ENCODE results near the gene MED27.

The MED27 gene

GRCh38 chr9:132114102-132114707, 34.5 kb upstream of the MED27 start:
- Histone ChIP-seq H3K9me3 (no peaks in the 10 kb centered on the region), H3K4me1 (peaks cover 11% of the 10 kb centered on the region), H3K27me3 (no peaks in the 10 kb centered on the region), H3K4me2 (no peak overlapping the region), H4K20me1 (no peaks in the 10 kb centered on the region), H3K9ac (no peak overlapping the region), H3K36me3 (no peaks in the 10 kb centered on the region), H3K4me3 (no peak overlapping the region), H3K27ac (no peak overlapping the region)
- no peak for TF ChIP-seq Cebpa-rat (IDR thresholded peaks at IDR 0.05)

- Histone ChIP-seq H3K36me3 (no peaks in the 10 kb centered on the region), H3K27ac (no peak overlapping the region), H3K4me2 (peak overlapping the region; percentile 77)
Measured at GRCh38 chr9:132109291-132109690, 29.6 kb upstream of the MED27 start.

GRCh38 chr9:132108728-132109127, 29.1 kb upstream of the MED27 start:
- Histone ChIP-seq H3K9me3 (peaks cover 13% of the 10 kb centered on the region; the same call in 1 of the 2 replicates), H3K4me1 (peaks cover 45% of the 10 kb centered on the region), H3K9ac (no peak overlapping the region), H3K4me2 (peak overlapping the region; percentile 77), H3K4me3 (no peak overlapping the region), H3K27ac (no peak overlapping the region; the same call in 1 of the 2 replicates), H3K27me3 (no peaks in the 10 kb centered on the region), H3K36me3 (no peaks in the 10 kb centered on the region), H4K20me1 (no peaks in the 10 kb centered on the region)
- TF ChIP-seq Cebpa-rat (IDR thresholded peaks at IDR 0.05): no peak

More at GRCh38 chr9:132109291-132109690, 29.6 kb upstream of the MED27 start:
- Histone ChIP-seq H3K27me3 (no peaks in the 10 kb centered on the region), H3K4me1 (peaks cover 45% of the 10 kb centered on the region), H3K9ac (no peak overlapping the region), H3K4me3 (no peak overlapping the region), H3K9me3 (peaks cover 13% of the 10 kb centered on the region; the same call in 1 of the 2 replicates), H4K20me1 (no peaks in the 10 kb centered on the region)
- TF ChIP-seq Cebpa-rat (IDR thresholded peaks at IDR 0.05): no peak

- no peak overlapping the region for H3K9ac ChIP-seq
- H4K20me1 ChIP-seq: no peaks in the 10 kb centered on the region
- no peak overlapping the region for H3K27ac ChIP-seq
- no peaks in the 10 kb centered on the region for H3K36me3 ChIP-seq
- no peak overlapping the region for H3K4me3 ChIP-seq
- 0 out of 2 replicates have a peak, but pooled peaks cover 5% of the 10 kb centered on the region for H3K9me3 ChIP-seq
- H3K4me2 ChIP-seq: no peak overlapping the region
- H3K4me1 ChIP-seq: peaks cover 10% of the 10 kb centered on the region; the same call in 1 of the 2 replicates
- no peaks in the 10 kb centered on the region for H3K27me3 ChIP-seq
- TF ChIP-seq Cebpa-rat (IDR thresholded peaks at IDR 0.05): no peak
Measured at GRCh38 chr9:132099741-132100407, 20.2 kb upstream of the MED27 start.

- Histone ChIP-seq H3K36me3 (no peaks in the 10 kb centered on the region), H3K4me2 (no peak overlapping the region), H3K9me3 (0 out of 2 replicates have a peak, but pooled peaks cover 5% of the 10 kb centered on the region), H4K20me1 (no peaks in the 10 kb centered on the region), H3K4me3 (no peak overlapping the region), H3K9ac (no peak overlapping the region), H3K27me3 (no peaks in the 10 kb centered on the region), H3K27ac (no peak overlapping the region), H3K4me1 (peaks cover 10% of the 10 kb centered on the region; the same call in 1 of the 2 replicates)
- no peak for TF ChIP-seq Cebpa-rat (IDR thresholded peaks at IDR 0.05)
Measured at GRCh38 chr9:132099167-132099566, 19.5 kb upstream of the MED27 start.

- no peak overlapping the region for H3K27ac ChIP-seq
Measured at GRCh38 chr9:132094314-132094791, 14.7 kb upstream of the MED27 start.

GRCh38 chr9:132090771-132091170, 11.1 kb upstream of the MED27 start:
- H3K4me1 ChIP-seq: no peaks in the 10 kb centered on the region
- H3K4me2 ChIP-seq: no peak overlapping the region
- H3K9ac ChIP-seq: no peak overlapping the region
- no peak for TF ChIP-seq Cebpa-rat (IDR thresholded peaks at IDR 0.05)
- no peaks in the 10 kb centered on the region for H4K20me1 ChIP-seq
- peaks cover 14% of the 10 kb centered on the region for H3K9me3 ChIP-seq
- H3K4me3 ChIP-seq: no peak overlapping the region
- H3K36me3 ChIP-seq: no peaks in the 10 kb centered on the region
- H3K27ac ChIP-seq: no peak overlapping the region
- no peaks in the 10 kb centered on the region for H3K27me3 ChIP-seq

More at GRCh38 chr9:132094314-132094791, 14.7 kb upstream of the MED27 start:
- Histone ChIP-seq H3K36me3 (no peaks in the 10 kb centered on the region), H3K9me3 (peaks cover 7% of the 10 kb centered on the region), H3K4me3 (no peak overlapping the region), H3K4me1 (no peaks in the 10 kb centered on the region), H3K4me2 (no peak overlapping the region), H4K20me1 (no peaks in the 10 kb centered on the region), H3K27me3 (no peaks in the 10 kb centered on the region), H3K9ac (no peak overlapping the region)
- TF ChIP-seq Cebpa-rat (IDR thresholded peaks at IDR 0.05): no peak

- Histone ChIP-seq H3K9ac (no peak overlapping the region), H3K36me3 (no peaks in the 10 kb centered on the region), H3K4me1 (no peaks in the 10 kb centered on the region), H4K20me1 (no peaks in the 10 kb centered on the region), H3K27ac (no peak overlapping the region), H3K27me3 (no peaks in the 10 kb centered on the region), H3K9me3 (peaks cover 14% of the 10 kb centered on the region), H3K4me2 (no peak overlapping the region), H3K4me3 (no peak overlapping the region)
- TF ChIP-seq Cebpa-rat (IDR thresholded peaks at IDR 0.05): no peak
Measured at GRCh38 chr9:132087438-132088030, 7.9 kb upstream of the MED27 start.

GRCh38 chr9:132082188-132082587, 2.5 kb upstream of the MED27 start:
- Histone ChIP-seq H3K27me3 (no peaks in the 10 kb centered on the region), H3K9me3 (no peaks in the 10 kb centered on the region), H3K36me3 (peaks cover 3% of the 10 kb centered on the region; the same call in 1 of the 2 replicates), H3K4me1 (peaks cover 24% of the 10 kb centered on the region), H3K4me3 (no peak overlapping the region), H3K9ac (no peak overlapping the region), H3K4me2 (no peak overlapping the region), H4K20me1 (peaks cover 13% of the 10 kb centered on the region; the same call in 1 of the 2 replicates), H3K27ac (no peak overlapping the region)
- TF ChIP-seq Cebpa-rat (IDR thresholded peaks at IDR 0.05): no peak

Data from BLaER1 (cell line).